SK-N-MC (cell line): Measurements from ENCODE around the gene GRID2.

Experiments
- EZH2 ChIP-seq: fragments of 200-600 bp; sonication (generic); IDR thresholded peaks from one replicate; pipeline ENCODE4 v1.6.1; 2017; ENCODE audit warnings: antibody characterized with exemption
- POLR2AphosphoS5 ChIP-seq: IDR thresholded peaks from 2 replicates; pipeline ENCODE4 v1.6.1; 2012; ENCODE audit warnings: mild to moderate bottlenecking, low read depth, low read length, borderline replicate concordance

- TF ChIP-seq EZH2 (no peak), POLR2AphosphoS5 (no peak)
Measured at GRCh38 chr4:93779228-93779627, 1475.5 kb downstream of the GRID2 start.
